ENCODE measurements around the gene PRM3.
A peak's percentile ranks its signal among the peaks of the same experiment; 100 is the strongest.

PRM3 gene

DNA sequence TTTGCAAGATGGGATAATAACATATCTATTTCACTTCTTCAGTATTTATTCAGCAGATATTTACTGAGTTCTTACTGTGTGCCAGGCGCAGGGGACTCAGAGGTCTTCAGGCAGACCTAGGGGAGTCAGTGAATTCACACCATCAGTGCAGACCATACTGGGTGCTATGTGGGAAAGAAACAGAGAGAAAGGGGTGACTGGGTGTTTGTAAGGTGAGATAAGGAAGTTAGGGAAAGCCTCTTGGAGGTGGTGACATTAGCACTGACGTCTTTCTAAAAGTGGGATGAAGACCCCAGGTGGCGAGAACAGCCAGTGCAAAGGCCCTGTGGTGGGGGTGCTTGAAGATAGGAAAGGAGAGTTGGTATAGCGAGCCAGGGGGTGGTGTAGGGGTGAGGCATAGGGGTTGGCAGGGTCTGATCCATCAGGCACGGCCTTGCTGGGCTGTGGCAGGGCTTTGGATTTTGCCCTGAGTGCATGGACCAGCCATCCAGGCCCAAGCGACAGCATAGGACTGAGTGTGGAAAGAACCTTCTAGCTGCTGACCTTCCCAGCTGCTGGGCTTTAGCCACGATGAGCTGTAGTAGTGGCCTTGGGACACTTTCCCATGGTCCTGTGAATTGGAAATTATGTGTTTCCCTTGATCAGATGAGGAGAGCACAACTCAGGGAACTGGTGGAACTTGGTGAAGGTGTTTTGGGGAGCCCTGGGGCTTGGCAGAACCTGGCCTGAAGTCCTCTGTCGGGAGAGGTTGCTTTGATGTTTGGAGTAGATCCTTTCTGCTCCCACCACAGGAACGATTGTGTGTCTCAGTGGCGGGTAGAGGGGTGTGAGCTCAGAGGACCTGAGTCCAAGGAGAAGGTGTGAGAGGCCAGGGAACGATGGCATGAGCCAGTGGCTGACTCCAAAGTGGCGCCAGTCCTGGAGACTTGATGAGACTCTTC is 13.5 kb downstream of the PRM3 start:
- DNase-seq (ENCODE audit: low read depth, low spot score) = no peak

DNA sequence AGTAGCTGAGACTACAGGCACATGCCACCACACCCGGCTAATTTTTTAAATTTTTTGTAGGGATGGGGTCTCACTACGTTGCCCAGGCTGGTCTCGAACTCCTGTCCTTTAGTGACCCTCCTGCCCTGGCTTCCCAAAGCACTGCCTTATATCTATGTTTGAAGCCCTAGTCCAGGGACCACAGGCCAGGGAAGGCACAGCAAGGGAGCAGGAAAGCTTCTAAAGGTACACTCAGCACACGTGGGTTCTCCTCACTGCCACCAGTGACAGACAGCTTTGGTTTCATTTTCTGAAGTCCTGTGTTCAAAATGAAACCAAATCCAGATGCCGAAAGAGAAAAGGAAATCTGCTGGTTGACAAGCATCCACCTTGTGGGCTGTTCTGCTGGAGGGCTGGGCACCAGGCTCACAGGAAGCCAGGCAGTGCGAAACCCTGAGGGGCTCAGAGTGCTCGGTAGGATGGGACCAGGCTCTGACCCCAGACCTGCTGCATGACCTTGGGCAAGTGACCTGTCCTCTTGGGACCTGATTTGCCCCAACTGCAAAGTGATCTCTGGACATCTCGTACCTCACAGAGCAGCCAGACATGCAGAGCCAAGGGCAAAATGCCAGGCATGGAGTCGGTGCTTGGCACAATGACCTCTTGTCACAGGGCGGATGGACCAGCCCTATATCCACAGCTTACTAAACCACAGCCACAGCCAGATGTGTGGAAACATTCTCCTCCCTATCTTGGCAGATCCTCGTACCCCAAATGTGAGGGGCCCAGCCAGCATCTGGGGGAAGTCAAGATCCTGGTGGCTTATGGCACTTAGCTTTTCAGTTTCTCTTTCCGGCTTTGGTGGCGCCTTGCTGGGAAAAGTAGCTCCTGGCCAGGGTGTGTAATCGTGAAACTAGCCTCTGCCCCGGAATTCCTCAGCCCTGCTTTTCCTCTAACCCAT is 14.6 kb downstream of the PRM3 start:
- no peak for DNase-seq (ENCODE audit: low read depth, low spot score)

DNA sequence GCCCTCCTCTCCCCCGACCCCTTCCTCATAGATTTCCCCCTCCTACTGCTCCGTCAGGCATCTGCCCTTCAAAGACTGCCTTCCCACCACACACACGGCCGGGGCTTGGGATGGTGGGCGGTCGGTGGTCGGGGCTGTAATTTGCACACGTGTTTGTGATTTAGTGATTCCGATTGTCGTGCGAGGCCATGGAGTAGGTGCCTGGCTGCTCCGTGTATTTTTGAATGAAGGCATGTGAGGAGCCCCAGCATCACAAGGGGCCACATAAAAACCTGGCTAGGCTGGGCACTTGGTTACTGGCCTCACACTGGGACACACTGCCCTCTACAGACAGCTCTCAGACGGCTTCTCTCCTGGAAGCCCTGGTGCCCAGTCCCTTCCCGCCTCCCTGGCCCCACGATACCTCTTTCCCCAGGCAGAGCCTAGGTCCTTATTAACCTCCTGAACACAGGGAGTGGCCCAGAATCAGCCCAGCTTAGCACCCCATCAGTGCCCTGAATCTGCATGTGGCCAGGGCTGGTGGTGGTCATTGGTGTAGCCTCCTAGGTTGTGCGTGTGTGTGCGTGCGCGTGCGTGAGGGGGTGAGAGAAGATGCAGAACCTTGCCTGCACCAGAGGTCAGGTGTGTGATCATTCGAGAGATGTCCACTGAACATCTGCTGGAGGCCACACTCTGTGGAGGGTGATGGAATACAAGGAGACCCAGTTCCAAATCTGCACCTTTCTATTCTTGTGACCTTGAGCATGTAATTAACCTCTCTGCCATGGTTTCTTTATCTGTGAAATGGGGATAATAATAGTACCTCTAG is 16.1 kb downstream of the PRM3 start:
- peak; percentile 57 for DNase-seq (ENCODE audit: low read depth, low spot score)

DNA sequence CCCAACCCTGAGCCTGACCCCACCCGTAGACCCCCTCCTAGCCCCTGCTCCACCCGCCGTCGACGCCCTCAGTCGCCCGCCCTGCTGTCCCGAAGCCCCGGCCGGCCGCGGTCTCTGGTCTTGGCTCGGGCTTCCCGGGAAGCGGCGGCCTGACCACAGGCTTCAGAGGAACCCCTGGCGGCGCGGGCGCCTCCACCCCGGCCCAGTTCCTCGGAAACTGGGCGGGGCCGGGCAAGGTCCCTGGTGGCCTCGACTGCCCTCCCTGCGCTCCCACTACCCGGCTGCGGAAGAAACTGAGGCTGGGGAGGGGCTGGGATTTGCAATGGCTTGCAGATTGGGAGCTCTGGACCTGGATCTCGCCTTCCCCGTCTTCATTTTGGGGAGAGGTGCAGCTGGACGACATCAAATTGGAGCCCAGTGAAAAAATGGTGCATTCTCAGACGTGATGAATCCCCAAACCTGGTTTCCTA is 16.7 kb downstream of the PRM3 start:
- DNase-seq (ENCODE audit: low read depth, low spot score) = no peak

DNA sequence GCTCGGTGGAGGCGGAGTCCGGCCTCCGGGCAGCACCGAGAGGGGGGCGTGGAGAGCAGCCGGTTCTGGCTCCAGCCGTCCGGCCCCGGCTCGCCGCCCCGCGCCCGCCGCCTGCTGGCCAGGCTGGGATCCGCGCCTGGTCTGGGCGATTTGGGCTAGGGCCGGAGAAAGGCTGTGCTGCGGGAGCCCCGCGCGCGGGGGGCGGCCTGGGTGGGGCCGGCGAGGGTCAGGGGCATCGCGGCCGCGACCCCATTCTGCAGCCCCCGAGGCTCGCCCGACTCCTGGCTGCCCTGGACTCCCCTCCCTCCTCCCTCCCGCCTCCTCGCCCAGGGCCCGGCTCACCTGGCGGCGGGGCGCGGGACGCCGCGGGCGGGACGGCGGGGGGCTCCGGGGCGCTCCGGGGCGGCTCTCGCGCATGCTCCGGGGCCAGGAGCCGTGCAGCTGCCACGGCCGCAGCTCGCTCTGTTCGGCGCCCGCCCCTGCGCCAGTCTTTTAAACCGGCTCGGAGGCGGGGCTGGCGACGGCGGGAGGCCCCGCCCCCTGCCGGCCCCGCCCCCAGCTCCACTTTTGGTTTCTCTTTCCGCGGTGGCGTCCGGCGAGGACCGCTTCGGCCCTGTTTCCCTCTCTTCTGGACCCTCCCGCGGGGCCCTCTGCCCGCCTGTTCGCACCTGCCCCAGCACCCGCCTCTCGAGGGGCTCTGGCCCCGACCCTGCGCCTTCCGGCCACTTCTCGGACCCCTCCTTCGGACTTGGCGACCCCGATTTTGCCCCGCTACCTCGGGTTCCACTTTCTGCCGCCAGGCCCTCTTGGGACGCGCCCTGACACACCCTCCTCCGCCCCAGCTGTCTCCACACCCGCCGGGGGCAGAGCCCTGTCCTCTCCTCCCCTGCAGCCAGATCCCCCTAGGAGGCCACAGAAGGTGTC is 17.4 kb downstream of the PRM3 start, which contains the start of gene SOCS1:
TSS of gene SOCS1 (minus strand) at position 468 of the 924 bp plus-strand sequence. CDS start 726 bp downstream, outside the sequence.
- DNase-seq (ENCODE audit: low read depth, low spot score) = peak; percentile 45

DNA sequence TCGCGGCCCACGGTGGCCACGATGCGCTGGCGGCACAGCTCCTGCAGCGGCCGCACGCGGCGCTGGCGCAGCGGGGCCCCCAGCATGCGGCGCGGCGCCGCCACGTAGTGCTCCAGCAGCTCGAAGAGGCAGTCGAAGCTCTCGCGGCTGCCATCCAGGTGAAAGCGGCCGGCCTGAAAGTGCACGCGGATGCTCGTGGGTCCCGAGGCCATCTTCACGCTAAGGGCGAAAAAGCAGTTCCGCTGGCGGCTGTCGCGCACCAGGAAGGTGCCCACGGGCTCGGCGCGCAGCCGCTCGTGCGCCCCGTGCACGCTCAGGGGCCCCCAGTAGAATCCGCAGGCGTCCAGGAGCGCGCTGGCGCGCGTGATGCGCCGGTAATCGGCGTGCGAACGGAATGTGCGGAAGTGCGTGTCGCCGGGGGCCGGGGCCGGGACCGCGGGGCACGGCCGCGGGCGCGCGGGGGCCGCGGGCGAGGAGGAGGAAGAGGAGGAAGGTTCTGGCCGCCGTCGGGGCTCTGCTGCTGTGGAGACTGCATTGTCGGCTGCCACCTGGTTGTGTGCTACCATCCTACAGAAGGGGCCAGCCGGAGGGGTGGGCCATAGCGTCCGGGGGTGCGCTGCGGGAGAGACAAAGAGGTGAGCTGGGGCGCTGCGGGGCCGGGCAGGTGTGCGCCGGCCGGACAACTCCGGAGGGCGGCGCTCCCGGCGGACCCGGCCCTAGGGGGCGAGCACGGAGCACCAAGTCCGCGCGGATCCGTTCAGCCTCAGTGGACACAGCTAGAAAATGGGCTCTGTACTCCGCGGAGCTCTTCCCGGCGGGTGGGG is 18.3 kb downstream of the PRM3 start:
- DNase-seq (ENCODE audit: low read depth, low spot score) = no peak

DNA sequence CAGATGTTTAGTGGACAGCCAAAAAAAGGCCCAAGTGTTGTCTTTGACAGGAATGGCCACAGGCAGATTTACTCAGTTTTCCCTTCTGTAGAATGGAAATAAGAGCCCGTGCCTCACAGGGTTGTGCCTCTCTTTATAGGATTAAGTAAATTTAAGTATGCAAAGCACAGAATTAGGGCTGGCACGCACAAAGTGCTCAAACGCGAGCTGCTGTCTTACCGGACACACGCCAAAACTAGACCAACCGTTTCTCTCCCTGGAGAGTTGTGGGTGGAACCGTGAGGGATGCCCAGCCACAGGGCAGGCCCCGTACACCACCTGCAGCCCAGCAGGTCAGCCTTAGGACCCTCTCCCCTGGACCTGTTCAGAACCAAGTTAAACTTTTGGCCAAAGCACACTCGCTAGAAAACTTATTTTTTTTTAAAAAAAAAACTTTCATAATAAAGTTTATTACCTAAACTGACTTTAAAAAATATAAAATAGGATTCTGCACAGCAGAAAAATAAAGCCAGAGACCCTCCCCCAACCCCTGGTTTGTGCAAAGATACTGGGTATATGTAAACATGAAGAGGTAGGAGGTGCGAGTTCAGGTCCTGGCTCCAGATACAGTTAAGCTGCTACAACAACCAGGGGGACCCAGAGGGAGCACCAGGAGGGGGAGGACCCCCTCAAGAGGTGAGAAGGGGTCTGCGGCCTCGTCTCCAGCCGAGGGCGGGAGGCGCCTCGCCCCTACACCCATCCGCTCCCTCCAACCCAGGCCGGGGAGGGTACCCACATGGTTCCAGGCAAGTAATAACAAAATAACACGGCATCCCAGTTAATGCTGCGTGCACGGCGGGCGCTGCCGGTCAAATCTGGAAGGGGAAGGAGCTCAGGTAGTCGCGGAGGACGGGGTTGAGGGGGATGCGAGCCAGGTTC is 19.2 kb downstream of the PRM3 start:
- DNase-seq (ENCODE audit: low read depth, low spot score) = no peak

DNA sequence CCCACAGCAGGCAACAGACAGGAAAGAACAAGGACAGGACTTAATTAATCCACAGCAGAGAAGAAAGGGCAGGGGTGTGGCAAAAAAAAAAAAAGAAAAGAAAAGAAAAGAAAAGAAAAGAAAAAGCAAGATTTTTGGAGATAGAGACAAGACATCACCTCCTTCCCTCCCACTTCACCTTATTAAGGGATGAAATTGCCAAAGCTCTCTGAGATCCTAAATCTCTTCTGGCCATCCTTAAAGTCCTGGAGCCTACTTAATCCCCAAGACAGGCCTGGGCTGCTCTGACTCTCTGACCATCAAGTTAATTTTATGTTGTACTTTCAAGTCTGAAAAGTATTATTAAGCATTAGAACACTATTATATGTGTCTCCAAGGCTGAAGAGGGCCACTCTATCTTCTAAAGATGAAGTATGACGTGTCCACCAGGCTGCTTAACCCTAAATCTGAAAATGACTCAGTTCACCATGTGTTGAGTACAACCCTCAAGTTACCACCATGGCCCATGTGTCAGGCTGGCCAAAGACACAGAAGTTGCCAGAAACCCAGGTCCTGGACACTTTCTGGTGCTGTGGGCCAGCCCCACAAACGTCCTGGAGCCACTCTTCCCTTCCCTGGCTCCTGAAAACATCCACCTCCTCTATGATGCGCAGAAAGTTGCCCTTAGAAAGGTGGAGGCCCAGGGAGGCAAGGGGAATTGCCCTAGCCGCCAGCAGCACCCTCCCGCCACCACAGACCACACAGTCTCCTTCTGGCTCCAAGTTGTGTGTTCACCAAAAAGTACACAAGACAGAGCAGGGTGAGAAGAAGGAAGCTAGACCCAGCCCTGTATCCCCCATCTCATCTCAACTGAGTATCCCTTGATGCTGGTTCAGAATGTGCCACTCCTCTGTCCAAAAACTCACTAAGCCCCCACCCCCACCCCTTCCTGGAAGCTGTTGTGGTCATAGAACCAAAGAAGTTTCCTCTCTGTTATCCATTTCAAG is 20.1 kb downstream of the PRM3 start:
- no peak for DNase-seq (ENCODE audit: low read depth, low spot score)

DNA sequence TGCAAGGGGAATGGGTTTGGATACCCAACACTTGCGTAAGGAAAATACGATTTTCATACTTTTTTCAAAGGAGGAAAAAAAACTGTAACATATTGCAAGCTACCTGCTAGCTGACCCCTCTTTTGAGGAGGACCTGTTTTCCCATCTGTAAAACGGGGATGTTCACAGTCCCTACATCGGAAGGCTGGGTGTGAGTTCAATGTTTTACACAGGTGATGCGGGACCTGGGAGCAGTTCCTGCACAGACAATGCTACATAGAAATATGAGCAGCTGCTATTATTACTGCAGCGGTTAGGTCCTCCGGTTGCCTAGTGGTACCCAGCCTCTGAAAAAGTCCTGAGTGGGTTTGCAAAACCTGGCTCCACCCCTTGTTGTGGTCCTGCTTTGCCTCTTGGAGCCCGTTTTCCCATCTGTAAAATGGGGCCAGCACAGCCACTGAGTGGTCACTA is 20.9 kb downstream of the PRM3 start:
- no peak for DNase-seq (ENCODE audit: low read depth, low spot score)

DNA sequence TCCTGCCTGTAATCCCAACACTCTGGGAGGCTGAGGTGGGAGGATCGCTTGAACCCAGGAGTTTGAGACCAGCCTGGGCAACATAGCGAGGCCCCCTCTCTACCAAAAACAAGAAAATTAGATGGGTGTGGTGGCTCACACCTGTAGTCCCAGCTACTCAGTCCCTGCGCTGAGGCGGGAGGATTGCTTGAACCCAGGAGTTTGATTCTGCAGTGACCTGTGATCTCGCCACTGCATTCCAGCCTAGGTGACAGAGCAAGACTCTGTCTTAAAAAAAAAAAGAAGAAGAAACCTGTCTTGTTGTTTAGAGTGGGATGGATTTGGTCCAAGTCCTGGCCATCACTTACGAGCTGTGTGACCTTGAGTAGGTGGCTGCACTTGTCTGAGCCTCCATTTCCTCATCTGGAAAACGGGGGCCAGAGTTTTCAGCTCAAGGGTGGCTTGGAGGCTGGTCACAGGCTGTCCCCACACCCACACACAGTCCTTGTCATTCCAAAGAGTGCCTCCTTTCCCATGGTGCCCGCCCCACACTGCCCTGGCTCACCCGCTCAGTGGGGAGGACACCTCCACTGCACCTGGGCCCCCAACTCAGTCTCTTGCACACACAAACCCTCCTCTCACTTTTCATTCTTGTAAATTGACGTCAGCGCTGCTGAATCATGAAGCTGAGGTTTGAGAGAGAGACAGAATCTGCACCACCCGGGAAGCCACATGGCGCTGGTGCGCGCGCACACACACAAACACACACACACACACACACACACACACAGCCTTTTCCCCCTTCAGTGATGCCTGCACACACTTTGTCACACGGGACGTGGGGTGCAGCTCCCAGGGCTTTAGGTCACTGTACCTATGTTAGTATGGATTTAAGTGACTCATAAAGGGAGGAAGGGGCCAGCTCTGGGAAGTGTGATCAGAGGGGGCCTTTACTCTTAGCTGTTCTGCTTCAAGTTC is 21.6 kb downstream of the PRM3 start:
- no peak for DNase-seq (ENCODE audit: low read depth, low spot score)

DNA sequence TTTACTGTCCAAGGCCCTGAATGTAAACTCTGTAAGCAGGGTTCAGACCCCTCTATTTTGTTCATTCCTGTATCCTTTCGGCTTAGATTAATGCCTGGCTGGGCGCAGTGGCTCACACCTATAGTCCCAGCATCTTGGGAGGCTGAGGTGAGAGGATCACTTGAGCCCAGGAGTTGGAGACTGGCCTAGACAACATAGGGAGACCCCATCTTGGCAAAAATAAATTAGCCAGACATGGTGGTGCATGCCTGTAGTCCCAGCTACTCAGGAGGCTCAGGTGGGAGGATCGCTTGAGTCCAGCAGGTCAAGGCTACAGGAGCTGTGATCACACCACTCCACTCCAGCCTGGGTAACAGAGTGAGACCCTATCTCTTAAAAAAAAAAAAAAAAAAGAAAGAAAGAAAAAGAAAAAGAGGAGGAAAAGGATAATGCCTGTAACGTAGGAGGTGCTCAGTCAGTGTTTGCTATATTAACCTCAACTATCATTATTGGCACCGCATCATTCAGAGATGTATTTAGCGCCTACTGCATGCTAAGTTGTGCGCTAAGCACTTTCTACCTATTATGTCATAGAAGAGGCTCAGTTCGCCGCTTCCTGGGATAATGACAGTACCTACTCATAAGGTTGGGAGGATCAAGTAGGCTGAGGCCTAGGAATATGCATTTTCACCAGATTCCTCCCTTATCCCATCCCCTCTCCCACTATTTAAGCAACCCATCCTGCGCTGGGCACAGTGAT is 22.5 kb downstream of the PRM3 start:
- DNase-seq (ENCODE audit: low read depth, low spot score) = no peak

DNA sequence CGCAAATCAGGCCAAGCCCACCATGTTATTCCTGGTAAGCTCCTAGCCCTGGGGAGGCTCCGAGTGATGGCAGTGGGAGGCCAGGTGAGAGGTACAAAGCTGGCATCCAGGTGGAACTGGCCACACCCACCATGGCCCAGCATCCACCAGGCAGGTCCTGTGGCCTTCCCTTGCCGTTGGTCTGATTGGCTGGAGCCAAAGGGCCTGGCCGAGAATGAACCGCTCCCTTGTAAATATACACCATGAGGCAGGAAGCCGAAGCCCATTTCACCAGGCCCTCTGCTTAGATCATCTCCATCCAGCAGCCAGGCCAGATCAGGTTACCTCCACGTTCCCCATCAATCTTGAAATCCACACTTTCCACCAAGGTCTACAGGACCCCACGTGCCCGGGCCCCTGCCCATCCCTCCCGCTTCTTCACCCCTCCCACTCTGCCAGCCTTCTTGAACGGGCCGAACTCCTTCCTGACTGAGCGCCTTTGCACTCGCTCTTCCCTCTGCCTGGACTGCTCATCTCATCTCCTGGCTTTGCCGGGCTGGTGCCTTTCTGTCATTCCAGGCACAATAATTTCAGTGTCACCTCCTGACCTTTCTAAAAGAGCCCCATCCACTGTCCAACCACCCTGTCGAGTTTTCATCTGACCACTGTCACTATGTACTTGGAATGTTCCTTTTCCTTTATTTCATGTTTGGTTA is 23.2 kb downstream of the PRM3 start:
- DNase-seq (ENCODE audit: low read depth, low spot score) = no peak

DNA sequence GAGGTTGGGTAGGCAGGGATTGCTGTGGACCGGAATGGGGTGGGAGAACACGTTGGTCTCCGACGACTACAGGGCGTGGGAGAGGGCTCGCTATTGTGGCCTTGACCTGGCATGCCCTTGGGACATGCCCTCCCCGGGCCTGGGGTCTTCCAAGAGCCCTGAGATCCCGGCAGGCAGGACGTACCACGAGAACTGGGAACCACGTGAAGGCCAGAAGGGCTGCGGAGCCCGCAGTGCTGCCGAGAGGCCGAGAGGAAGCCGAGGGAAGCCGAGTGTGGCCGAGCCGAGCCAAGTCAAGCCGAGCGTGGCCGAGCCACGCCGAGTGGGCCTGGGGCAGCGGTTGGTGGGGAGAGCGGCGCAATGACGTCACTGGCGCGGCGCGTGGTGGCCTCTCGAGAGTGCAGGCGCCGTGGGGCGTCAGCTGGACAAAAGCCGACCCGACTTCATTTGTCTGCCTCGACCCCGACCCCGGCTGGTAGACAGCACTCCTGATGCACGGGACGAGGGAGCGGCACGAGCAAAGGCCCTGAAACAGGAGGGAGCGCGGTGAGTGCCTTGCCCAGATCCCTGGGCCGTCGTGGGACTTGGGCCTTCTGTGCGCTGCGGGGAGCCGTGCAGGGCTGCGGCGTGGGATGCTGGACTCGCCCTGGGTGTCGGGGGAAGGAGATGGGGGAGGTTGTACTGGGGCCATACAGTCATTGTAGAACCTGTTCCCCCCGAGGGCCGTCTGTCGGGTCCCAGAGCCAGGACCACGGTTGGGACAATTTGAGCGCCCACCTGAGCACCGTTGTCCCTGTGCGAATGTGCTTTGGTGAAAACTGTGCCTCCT is 24.0 kb downstream of the PRM3 start:
- DNase-seq (ENCODE audit: low read depth, low spot score) = no peak

DNA sequence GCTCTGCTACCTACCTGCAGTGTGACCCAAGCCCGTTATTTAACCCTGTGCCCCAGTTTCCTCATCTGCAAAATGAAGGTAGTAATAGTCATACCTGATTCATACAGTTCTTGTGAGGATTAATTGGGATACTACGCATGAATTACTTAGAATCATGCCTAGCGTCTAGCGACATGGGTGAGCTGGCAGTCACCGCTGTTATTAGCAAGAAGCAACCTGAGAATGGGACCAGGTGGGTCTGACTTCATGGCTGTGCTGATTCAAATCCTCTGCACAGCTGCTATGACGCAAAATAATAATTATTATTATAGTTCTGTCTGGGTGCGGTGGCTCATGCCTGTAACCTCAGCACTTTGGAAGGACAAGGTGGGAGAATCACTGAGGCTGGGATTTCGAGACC is 25.3 kb downstream of the PRM3 start:
- no peak for DNase-seq (ENCODE audit: low read depth, low spot score)

All from smooth muscle cell of the brain vasculature (primary cell).